ENCODE measurements around the gene STAC3.

The STAC3 gene

DNA sequence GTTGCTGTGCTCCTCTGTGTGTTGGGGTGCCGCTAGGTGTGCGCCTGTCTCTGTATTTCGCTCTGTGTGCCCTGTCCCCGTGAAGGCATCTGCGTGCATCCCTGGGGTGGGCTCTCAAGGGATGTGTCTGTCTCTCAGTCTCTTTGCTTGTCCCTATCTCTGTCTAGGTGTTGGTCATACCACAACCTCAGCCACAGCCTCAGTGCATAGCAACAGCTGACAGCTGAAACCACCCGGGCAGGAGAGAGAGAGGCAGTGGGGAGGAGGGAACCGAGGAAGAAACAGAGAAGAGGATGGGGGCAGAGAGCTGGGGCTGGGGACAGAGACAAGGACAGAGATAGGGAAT lies 35.3 kb downstream of the STAC3 start:
- no peak for DNase-seq (ENCODE audit: low read depth)
- TF ChIP-seq, protein P1, sequence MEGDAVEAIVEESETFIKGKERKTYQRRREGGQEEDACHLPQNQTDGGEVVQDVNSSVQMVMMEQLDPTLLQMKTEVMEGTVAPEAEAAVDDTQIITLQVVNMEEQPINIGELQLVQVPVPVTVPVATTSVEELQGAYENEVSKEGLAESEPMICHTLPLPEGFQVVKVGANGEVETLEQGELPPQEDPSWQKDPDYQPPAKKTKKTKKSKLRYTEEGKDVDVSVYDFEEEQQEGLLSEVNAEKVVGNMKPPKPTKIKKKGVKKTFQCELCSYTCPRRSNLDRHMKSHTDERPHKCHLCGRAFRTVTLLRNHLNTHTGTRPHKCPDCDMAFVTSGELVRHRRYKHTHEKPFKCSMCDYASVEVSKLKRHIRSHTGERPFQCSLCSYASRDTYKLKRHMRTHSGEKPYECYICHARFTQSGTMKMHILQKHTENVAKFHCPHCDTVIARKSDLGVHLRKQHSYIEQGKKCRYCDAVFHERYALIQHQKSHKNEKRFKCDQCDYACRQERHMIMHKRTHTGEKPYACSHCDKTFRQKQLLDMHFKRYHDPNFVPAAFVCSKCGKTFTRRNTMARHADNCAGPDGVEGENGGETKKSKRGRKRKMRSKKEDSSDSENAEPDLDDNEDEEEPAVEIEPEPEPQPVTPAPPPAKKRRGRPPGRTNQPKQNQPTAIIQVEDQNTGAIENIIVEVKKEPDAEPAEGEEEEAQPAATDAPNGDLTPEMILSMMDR (conservative IDR thresholded peaks at IDR 0.05; ENCODE audit: low read depth, low read length), result no peak
- H3K4me3 ChIP-seq (ENCODE audit: low read length), result no peak overlapping the region

DNA sequence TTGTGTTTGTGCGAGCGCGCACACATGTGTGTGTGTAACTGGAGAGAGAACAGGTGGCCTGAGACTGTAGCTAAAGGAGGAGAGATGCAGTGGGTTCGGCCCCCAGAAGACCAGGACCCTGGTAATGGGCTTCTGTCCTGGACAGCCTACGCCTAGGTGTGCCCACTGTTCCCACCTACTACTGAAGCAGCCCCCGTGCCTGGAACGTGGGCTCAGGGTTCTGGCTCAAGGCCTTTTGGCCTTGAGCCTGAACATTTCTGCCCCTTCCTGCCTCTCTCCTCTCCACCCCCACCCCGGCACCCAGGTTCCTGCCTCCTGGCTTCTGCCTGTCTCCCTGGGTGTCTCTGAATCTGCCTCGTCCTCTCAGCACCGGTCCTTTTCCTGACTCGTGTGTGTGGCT lies 35.9 kb downstream of the STAC3 start:
- no peak for DNase-seq (ENCODE audit: low read depth)
- H3K4me3 ChIP-seq (ENCODE audit: low read length), result no peak overlapping the region
- TF ChIP-seq, protein P1 (conservative IDR thresholded peaks at IDR 0.05; ENCODE audit: low read depth, low read length), result no peak

DNA sequence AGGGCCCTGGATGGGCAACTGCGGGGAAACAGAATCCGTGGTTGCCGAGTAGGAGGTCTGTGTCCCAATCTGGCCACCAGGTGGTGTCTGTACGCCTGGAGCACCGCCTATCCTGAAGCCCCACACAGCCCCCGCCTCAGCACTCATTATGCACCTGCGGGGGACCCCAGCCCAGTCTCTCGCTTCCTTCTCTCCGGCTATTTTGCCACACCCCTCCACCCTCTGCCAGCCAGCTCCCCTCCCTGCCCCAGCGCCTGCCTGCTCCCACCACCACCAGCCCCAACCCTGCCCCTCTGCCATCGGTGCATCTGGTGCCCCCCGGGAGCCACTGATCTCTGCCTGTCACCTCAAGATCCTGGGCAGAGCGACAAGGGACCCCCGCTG lies 36.6 kb downstream of the STAC3 start:
- TF ChIP-seq, protein P1 (conservative IDR thresholded peaks at IDR 0.05; ENCODE audit: low read depth, low read length), result peak; percentile 85
- DNase-seq (ENCODE audit: low read depth), result no peak
- H3K4me3 ChIP-seq (ENCODE audit: low read length), result no peak overlapping the region

DNA sequence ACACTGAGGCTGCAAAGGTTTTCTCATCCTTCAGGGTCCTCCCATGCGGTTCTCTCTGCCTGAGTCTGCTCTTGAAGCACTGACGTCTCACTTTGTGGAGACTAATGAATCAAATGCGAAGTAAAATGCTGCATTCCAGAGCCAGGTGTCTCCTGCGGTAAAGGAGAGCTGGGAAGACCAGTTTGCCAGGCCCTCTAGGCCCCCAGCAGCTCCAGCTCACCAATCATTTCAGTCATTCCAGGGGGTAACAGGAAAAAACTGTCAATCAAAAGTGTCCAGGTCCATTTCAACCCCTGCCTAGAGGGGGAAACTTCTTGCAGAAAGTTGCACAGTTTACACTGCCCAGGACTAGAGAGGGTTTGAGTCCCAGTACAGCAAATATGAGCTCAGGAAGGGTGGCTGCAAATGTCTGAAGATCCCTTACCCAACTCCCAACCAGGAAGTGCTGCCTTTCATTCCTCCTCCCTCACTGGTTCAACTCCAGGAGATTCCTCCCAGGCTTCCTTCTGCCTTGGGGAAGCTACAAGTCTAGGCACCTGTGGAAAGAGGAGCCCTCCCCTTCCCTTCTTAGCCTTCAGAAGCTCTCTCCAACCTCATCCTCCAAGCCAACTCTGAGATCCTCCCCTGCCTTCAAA lies 37.1 kb downstream of the STAC3 start:
- TF ChIP-seq, protein P1 (conservative IDR thresholded peaks at IDR 0.05; ENCODE audit: low read depth, low read length), result no peak
- H3K4me3 ChIP-seq (ENCODE audit: low read length), result no peak overlapping the region
- no peak for DNase-seq (ENCODE audit: low read depth)

DNA sequence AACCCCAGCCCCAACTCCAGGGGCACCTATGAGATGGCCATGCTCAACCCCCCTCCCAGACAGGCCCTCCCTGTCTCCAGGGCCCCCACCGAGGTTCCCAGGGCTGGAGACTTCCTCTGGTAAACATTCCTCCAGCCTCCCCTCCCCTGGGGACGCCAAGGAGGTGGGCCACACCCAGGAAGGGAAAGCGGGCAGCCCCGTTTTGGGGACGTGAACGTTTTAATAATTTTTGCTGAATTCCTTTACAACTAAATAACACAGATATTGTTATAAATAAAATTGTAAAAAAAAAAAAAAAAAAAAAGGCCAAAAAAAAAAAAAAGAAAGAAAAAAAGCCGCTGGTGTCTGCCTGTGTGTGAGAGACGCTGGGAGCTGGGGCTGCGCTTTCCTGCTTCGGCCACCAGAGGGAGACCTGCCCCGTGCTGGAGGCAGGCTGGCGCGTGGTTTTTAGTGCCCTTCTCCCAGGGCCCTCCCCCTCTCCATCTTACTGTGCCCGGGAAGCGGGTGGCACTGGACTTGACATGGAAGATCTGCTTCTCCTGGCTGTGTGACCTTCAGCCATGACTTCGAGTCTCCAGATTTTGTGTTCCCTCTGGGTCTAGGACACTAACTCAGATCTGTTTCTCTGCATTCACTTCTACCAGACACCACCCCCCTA lies 37.8 kb downstream of the STAC3 start:
- H3K4me3 ChIP-seq (ENCODE audit: low read length), result no peak overlapping the region
- TF ChIP-seq, protein P1 (conservative IDR thresholded peaks at IDR 0.05; ENCODE audit: low read depth, low read length), result peak; percentile 96
- peak; percentile 43 for DNase-seq (ENCODE audit: low read depth)

DNA sequence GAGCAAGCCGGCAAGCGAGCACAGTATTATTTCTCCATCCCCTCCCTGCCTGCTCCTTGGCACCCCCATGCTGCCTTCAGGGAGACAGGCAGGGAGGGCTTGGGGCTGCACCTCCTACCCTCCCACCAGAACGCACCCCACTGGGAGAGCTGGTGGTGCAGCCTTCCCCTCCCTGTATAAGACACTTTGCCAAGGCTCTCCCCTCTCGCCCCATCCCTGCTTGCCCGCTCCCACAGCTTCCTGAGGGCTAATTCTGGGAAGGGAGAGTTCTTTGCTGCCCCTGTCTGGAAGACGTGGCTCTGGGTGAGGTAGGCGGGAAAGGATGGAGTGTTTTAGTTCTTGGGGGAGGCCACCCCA lies 38.3 kb downstream of the STAC3 start:
- H3K4me3 ChIP-seq (ENCODE audit: low read length), result no peak overlapping the region
- TF ChIP-seq, protein P1 (conservative IDR thresholded peaks at IDR 0.05; ENCODE audit: low read depth, low read length), result no peak
- DNase-seq (ENCODE audit: low read depth), result no peak
